ENCODE data around the gene UMOD. TPM values are rescaled to one million over a fixed set of nuclear protein-coding genes. Genes with fewer than 3 reads are reported as not detected.

UMOD gene
- not detected in 2 replicates for total RNA-seq (2022)
- Bru-seq, nascent RNA, result not detected
- not detected for BruChase-seq, experiment 1, labeled RNA remaining after a 6-hour chase
- BruChase-seq, experiment 2, labeled RNA remaining after a 2-hour chase, result not detected
- long read RNA-seq, result 0 reads

DNA sequence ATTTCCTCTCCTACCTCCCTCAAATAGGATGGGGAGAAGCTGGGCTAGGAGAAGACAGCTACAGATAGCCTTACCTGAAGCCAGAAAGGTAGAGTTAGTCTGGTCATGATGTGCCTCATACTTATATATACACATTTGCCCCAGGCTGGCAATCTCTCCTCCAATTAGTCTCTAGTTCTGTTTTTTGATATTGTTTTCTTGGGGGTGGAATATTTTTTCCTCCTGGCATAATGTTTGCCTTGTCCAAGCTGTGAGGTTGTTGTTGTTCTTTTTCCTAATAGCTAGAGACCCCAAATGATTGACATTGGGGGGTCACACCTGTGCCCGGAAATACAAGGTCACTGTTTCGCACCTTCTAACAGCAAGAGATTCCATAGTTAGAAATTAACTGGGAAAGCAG is at the start of gene UMOD:
Gene UMOD, minus strand, starts transcription at position 101 of the 400 bp plus-strand sequence. CDS start 1,978 bp downstream, outside the sequence.
- Mint-ChIP-seq H3K9me3 (ENCODE audit: unreplicated experiment) (peaks cover 7% of the 10 kb centered on the region), H3K27ac (ENCODE audit: low read depth, unreplicated experiment) (no peak within 1 kb of the TSS), H3K4me1 (ENCODE audit: insufficient read depth, unreplicated experiment) (no peaks in the 10 kb centered on the region), H3K27me3 (ENCODE audit: insufficient read depth, unreplicated experiment) (peaks cover 35% of the 10 kb centered on the region), H3K36me3 (ENCODE audit: insufficient read depth, unreplicated experiment) (no peaks in the 10 kb centered on the region), H3K4me3 (ENCODE audit: unreplicated experiment) (no peak within 1 kb of the TSS)
- no peak for DNase-seq (ENCODE audit: unreplicated experiment)
- no peak for TF ChIP-seq CTCF (IDR thresholded peaks at IDR 0.05; ENCODE audit: unreplicated experiment)
- CTCF ChIA-PET, result interaction anchor here (0.7 kb wide), 1 partner anchor 31 kb away, joined by 3 read pairs; no protein-coding TSS in a partner anchor
- BruUV-seq (replicated peaks), result no TSS peak
- POLR2A ChIA-PET, result no interaction called here
- intact Hi-C loops (cut with micrococcal nuclease), result no loop called here

GRCh38 chr16:20401475-20402016 is 49.0 kb upstream of the UMOD start:
- ChIA-PET CTCF (interaction anchor here (5.6 kb wide), 1 partner anchor 17 kb away, joined by 51 read pairs; no protein-coding TSS in a partner anchor), POLR2A (no interaction called here)
- Mint-ChIP-seq H3K4me1 (ENCODE audit: insufficient read depth, unreplicated experiment) (peaks cover under 1% of the 10 kb centered on the region), H3K9me3 (ENCODE audit: unreplicated experiment) (no peaks in the 10 kb centered on the region), H3K27ac (ENCODE audit: low read depth, unreplicated experiment) (no peak overlapping the region), H3K4me3 (ENCODE audit: unreplicated experiment) (no peak overlapping the region), H3K27me3 (ENCODE audit: insufficient read depth, unreplicated experiment) (no peaks in the 10 kb centered on the region), H3K36me3 (ENCODE audit: insufficient read depth, unreplicated experiment) (no peaks in the 10 kb centered on the region)
- no peak for TF ChIP-seq CTCF (IDR thresholded peaks at IDR 0.05; ENCODE audit: unreplicated experiment)
- DNase-seq (ENCODE audit: unreplicated experiment), result no peak
- intact Hi-C loops (cut with micrococcal nuclease), result no loop called here
- BruUV-seq (replicated peaks), result no TSS peak

DNA sequence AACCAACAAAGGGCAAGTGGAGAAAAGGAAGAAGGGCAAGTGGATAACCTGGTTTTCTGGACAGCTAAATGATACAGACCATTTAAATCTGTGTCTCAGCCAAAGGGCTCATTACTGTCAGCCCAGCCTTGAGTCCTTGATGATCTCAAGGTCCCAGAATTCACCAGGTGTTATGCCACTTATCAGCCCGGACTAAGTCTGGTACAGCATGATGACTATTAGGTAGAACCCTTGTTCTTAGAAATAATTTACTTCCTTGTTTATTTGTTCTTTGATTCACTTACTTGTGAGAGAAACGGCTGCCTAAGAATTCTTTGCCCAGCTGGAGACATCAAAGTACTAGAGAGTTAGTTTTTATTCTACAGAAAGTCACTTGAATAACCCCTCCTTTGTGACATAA is 48.6 kb upstream of the UMOD start:
- CTCF ChIA-PET, result interaction anchor here (1.1 to 5.6 kb wide), 2 partner anchors 16 to 494 kb away, joined by 6 to 51 read pairs; no protein-coding TSS in a partner anchor
- BruUV-seq (replicated peaks), result no TSS peak
- TF ChIP-seq CTCF (IDR thresholded peaks at IDR 0.05; ENCODE audit: unreplicated experiment), result no peak
- POLR2A ChIA-PET, result no interaction called here
- DNase-seq (ENCODE audit: unreplicated experiment), result no peak
- H3K36me3 Mint-ChIP-seq (ENCODE audit: insufficient read depth, unreplicated experiment), result no peaks in the 10 kb centered on the region
- H3K9me3 Mint-ChIP-seq (ENCODE audit: unreplicated experiment), result no peaks in the 10 kb centered on the region
- H3K4me3 Mint-ChIP-seq (ENCODE audit: unreplicated experiment), result no peak overlapping the region
- H3K27me3 Mint-ChIP-seq (ENCODE audit: insufficient read depth, unreplicated experiment), result no peaks in the 10 kb centered on the region
- H3K27ac Mint-ChIP-seq (ENCODE audit: low read depth, unreplicated experiment), result no peak overlapping the region
- H3K4me1 Mint-ChIP-seq (ENCODE audit: insufficient read depth, unreplicated experiment), result peaks cover 5% of the 10 kb centered on the region
- intact Hi-C loops (cut with micrococcal nuclease), result no loop called here

GRCh38 chr16:20399185-20399584 is 46.7 kb upstream of the UMOD start:
- no TSS peak for BruUV-seq (replicated peaks)
- no peaks in the 10 kb centered on the region for H3K9me3 Mint-ChIP-seq (ENCODE audit: unreplicated experiment)
- no peak for TF ChIP-seq CTCF (IDR thresholded peaks at IDR 0.05; ENCODE audit: unreplicated experiment)
- no peaks in the 10 kb centered on the region for H3K27me3 Mint-ChIP-seq (ENCODE audit: insufficient read depth, unreplicated experiment)
- H3K4me3 Mint-ChIP-seq (ENCODE audit: unreplicated experiment), result no peak overlapping the region
- H3K36me3 Mint-ChIP-seq (ENCODE audit: insufficient read depth, unreplicated experiment), result no peaks in the 10 kb centered on the region
- CTCF ChIA-PET, result interaction anchor here (0.9 to 5.6 kb wide), 2 partner anchors 14 to 492 kb away, joined by 4 to 51 read pairs; no protein-coding TSS in a partner anchor
- no peak for DNase-seq (ENCODE audit: unreplicated experiment)
- no peak overlapping the region for H3K27ac Mint-ChIP-seq (ENCODE audit: low read depth, unreplicated experiment)
- intact Hi-C loops (cut with micrococcal nuclease), result no loop called here
- peaks cover 6% of the 10 kb centered on the region for H3K4me1 Mint-ChIP-seq (ENCODE audit: insufficient read depth, unreplicated experiment)
- POLR2A ChIA-PET, result no interaction called here
